C4-2B (cell line): ENCODE data around the gene OTUD7B.

ENCODE experiments used
- ZFX ChIP-seq: fragments of 450-650 bp; IDR thresholded peaks from 2 replicates; pipeline ENCODE4 v1.6.1; 2017
- TF ChIP-seq, protein P1 (sequence below): fragments of 450-650 bp; conservative IDR thresholded peaks from 2 replicates; pipeline ENCODE4 v1.5.1; 2017; ENCODE audit warnings: mild to moderate bottlenecking

DNA sequence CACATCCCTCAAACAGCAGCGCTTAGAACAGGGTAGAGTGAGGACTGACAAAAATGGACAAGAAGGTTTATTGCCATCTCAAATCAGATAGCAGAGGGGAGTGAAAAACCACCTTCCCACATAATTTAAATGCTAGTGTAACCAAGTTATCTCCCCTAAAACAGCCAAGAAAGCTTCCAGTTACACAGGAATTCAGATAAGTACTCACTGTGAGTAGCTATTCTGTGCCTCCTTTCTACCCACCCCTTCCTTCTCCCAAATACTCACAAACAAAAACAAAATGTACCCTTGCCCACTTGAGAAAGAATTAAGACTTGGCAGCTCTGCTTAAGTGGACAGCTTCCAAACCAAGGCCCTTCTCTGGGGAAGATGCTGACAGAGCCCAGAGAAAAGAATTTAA lies 9.1 kb downstream of the OTUD7B start:
- TF ChIP-seq, protein P1, sequence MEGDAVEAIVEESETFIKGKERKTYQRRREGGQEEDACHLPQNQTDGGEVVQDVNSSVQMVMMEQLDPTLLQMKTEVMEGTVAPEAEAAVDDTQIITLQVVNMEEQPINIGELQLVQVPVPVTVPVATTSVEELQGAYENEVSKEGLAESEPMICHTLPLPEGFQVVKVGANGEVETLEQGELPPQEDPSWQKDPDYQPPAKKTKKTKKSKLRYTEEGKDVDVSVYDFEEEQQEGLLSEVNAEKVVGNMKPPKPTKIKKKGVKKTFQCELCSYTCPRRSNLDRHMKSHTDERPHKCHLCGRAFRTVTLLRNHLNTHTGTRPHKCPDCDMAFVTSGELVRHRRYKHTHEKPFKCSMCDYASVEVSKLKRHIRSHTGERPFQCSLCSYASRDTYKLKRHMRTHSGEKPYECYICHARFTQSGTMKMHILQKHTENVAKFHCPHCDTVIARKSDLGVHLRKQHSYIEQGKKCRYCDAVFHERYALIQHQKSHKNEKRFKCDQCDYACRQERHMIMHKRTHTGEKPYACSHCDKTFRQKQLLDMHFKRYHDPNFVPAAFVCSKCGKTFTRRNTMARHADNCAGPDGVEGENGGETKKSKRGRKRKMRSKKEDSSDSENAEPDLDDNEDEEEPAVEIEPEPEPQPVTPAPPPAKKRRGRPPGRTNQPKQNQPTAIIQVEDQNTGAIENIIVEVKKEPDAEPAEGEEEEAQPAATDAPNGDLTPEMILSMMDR = no peak
- TF ChIP-seq ZFX = no peak
